Hippocampal formation (tissue), 2 donors: ENCODE measurements around the gene TLE6.
"Not testable (repeated sequence)": the region's sequence is repeated elsewhere in the genome, so short reads cannot be mapped to it uniquely, and the experiment has no call there.

Experiments
- DNase-seq, 2 donors: peaks; one replicate each; lab custom pipeline; 2025; lab: John Stamatoyannopoulos, UW

Gene TLE6

DNA sequence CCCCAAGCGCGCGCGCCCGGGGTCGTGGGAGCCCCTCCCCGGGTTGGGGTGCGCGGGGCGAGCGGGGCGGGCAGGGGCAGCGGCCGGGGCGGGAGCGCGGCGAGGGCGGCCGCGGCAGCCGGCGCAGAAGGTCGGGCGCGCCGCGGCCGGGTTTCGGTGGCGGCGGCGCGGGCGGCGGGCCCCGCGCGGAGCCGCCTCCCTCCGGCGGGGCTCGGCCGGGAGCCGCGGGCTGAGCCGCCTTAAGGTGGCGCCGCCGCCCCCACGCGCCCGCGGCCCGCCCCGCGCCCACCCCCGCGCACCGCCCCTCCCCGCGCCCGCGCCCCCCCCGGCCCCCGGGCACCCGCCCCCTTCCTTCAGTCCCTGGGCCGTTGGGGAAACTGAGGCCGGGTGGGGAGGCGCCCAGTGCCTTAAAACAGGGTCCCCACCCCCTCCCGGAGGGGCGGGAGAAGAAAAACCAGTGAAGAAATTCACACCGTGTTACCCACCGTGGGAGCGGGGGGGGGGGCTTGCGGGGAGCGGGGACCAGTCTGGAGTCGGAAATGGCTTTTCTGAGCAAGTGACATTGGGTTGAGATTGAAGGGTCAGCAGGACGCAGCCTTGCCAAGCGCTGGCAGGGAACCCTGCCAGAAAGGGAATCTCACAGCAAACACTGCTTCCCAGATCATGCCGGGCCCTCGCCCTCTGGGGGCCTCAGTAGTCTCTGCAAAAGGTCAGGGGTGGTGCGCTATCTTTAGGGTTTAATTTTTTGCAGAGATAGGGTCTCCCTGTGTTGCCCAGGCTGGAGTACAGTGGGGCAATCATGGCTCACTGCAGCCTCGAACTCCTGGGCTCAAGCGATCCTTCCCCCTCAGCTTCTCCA, 51.9 kb downstream of the TLE6 start, which contains the start of gene TLE2:
Gene TLE2 (minus strand): TSS at position 216 of the 859 bp plus-strand sequence. CDS start 376 bp downstream, outside the sequence.
- no peak for DNase-seq

DNA sequence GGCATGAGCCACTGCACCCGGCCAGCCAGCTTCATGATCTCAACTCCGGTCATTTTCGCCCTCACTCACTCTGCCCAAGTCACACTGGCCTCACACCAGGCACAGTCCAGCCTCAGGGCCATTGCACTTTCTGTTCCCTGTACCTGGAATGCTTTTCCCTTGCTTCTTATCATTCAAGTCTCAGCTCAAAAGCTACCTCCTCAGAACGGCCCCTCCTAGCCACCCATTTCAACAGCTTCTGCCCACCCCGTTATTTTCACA, 54.2 kb downstream of the TLE6 start:
- DNase-seq = no peak

DNA sequence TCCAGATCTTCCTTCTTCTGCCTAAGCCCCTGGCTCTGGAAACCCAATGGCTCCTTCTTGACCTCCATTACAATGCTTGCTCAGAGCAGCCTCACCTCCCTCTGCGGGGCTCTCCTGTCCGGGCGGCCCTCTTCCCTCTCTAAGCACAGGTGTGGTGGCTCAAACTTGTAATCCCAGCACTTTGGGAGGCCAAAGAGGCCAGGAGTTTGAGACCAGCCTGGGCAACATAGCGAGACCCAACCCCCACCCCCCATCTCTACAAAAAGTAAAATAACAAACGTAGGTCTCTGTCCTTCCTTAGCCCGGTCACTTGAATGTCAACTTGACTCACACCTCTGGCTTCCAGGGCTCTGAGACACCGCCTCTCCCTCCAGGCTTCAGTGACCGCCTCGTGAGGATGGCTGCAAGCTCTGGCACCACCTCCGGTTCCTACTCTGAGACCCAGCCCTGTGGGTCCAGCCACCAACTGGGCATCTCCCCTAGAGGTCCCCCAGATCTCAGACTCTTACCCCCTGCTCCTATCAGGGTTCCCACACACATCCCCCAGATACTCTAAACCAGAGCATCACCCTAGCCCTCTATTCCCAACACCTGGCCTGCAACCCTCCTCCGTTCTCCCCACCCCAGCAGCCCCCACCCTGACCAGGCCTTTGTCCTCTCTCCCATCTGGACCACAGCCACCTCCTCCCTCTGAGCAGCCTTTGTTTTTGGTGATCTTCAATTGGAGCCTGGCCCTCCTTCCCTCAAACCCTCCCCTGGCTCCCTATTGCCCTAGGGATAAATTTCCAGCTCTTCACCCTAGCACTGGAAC, 56.4 kb downstream of the TLE6 start:
- DNase-seq = peak in 1 of 2 donors; percentile 13

DNA sequence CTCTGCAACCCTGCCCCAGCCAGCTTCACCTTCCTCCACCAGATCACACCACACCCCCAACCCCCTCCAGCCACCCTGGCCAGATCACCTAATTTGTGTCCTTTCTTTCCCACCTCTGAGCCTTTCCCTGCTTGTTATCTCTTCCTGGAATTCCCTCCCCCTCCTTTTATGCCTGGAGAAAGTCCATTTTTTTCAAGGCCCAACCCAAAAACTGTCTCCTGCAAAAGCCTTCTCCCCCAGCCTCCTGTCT, 57.0 kb downstream of the TLE6 start:
- DNase-seq = no peak

DNA sequence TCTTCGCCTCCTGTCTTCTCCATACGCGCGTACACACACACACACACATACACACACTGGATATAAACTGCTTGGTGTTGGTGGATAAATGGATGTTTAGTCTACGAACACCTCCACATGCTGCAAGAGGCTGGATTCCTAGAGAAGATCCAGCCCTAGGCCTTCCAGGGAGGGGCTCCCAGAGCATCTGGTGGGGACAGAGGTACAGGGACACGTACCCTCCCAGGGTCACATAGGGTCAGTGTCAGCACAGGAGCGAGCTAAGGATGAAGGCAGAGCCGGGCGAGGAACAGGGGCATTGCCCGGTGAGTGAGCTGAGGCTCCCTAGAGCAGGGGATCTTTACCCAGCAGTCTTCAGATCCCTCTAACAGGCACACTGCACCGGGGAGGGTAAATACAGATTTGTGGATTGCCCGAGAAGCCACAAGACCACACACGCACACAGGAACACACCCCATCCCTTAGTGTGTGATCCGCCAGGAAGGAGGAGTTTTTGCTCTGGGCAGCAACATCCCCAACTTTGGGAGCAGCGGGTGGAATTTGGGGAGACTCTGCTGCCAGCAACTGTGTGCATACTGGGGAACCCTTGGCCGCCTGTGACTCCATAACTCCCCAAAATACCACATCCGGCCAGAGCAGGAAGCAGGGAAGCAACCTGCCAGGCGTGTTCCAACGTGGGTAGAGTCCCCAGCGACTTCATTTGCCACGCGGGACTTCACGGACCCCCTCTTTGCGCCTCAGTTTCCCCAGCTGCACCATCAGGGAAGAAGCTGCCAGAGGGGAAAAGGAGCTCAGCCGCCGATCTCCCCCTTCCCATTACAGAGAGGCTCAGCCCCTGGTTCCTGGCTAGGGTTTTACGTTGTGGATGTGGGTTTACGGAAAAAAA, 57.5 kb downstream of the TLE6 start:
- DNase-seq = peak in 1 of 2 donors; percentile 2

DNA sequence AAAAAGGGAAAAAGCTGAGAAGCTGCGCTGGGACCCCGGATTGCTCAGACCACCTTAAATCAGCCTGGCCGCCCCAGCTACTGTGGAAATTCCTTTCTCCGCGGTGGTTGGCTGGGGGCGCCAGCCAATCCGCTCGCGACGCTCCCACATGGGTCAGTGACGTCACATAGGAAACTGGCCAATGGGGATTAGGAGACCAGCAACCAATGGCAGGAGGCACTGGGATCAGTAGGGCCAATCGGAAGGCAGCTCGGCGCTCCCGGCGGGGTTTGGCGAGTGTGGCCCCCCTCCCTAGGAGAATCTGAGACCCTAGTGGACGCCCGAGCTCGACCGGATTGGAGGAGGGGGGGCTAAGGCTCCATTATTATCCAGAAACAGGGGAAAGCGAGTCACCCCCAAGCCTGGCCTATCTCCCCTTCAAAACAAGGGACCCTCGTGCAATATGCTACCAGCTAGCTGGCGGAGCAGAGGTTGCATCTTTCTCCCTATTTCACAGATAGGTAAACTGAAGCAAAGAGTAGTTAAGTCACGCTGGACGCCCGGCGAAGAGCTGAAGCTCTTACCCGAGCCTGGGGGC, 58.3 kb downstream of the TLE6 start:
- DNase-seq = peak; percentile 94 to 97

DNA sequence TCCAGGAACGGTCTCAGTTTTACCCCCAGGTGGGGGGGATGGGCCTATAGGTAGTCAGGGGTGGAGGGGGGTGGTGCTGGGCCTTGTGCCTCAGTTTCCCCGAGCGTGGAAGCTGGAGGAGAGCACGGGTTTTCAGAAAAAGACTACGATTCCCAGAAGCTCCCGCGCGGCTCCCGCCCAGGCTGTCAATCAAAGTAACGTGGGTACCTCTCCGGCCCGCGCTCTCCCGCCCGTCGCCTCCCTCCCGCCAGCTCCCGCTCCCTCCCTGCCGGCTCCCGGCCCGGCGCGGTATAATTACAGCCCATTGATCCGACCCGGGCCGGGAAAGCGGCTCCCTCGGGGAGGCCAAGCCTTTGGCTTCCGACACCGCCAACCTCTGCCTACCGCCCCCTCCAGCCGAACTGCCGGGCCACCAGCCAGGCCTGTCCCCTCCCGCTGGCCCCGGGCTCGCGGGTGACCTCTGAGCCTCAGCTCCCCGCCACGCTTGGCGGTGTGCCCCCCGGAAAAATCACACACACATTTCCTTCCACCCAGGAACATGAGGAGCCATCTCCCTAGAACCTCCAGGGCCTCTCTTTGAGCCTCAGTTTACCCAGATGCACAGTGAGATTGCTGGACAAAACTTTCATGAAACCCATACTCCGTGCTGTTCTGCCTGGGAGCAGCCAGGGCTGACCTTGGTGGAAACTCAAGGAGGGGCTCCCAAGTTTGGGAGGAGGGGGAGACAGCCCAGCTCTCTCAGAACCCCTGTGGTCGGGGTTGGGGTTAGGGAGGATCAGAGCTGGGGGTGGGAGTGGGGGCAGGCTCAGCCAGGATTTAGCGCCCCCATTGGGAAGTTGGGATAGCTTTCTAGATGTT, 59.0 kb downstream of the TLE6 start:
- DNase-seq = peak; percentile 90 to 93

DNA sequence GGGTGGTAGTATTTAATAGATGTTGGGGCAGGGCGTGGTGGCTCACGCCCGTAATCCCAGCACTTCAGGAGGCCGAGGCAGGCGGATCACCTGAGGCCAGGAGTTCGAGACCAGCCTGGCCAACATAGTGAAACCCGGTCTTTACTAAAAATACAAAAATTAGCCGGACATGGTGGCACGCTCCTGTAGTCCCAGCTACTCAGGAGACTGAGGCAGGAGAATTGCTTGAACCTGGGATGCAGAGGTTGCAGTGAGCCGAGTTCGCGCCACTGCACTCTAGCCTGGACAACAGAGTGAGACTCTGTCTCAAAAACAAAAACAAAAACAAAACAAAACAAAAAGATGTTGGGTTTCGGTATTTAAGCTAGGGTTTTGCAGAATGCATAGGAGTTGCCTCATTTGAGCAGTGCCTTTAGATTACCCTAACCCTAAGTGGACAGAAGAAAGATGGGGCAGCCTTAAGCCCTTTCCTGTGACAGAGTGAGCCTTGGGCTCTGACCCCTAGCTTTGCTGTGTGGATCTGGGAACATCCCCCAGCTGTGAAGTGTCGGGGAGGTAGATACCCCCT, 59.7 kb downstream of the TLE6 start:
- DNase-seq = not testable (repeated sequence)

DNA sequence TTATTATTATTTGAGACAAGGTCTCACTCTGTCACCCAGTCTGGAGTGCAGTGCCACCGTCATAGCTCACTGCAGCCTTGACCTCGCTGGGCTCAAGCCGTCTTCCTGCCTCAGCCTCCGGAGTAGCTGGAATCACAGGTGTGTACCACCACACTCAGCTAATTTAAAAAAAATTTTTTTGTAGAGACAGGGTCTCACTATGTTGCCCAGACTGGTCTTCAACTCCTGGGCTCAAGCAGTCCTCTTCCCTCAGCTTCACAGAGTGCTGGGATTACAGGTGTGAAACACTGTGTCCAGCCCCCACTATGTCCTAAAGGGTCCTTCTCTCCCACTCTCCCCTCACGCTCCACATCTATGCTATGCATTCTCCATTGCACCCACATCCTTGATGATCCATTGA, 60.9 kb downstream of the TLE6 start:
- DNase-seq = no peak

DNA sequence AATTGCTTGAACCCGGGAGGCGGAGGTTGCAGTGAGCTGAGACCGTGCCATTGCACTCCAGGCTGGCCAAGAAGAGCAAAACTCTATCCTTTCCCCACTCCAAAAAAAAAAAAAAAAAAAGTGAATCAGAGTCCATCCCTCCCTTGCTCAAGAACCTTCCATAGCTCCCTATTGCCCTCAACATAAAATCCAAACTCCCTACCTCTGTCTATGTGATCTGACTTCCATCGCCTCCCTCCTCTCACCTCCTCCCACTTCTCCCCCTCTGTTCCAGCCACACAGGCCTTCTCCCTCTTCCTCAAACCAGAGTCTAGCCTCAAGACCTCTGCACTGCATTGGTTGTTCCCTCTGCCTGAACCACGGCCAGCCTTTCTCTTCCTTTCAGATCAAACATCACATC, 61.8 kb downstream of the TLE6 start:
- DNase-seq = no peak

DNA sequence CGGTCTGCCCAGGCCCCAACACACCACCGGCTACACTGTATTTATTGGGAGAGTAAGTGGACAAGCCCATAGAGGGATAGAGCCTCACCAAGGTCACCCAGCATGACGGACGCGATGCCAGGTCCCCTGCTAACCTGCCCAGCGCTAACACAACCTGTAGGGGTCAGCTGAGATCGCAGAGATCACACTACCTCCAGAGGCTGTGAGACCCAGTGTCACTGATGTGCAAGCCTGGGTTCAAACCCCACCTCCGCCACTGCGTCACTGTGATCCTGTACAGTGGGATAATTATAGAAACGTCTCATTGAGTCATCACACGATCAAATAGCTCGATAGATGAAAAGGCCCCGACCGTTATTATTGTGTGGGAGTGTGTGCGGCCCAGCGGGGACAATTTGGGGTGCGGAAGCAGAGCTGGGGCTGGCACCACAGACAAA, 62.3 kb downstream of the TLE6 start:
- no peak for DNase-seq

DNA sequence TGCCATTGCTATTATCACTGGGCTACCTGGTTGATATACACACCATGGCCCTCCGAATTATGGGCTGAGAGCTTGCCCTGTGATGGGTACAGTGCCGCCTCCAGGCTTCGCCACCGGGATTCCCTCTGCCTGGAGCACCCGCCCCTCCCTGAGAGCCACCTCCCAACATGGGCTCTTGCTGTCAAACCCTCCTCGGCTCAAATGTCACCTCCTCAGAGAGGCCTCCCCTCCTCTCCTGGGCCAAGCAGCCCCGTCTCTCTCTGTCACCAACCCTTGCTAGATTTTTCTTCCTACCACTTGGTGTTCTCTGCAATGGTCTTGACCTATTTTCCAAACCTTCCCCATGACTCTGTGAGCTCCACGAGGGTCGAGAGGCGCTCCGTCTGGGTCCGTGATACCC, 64.0 kb downstream of the TLE6 start:
- DNase-seq = no peak

DNA sequence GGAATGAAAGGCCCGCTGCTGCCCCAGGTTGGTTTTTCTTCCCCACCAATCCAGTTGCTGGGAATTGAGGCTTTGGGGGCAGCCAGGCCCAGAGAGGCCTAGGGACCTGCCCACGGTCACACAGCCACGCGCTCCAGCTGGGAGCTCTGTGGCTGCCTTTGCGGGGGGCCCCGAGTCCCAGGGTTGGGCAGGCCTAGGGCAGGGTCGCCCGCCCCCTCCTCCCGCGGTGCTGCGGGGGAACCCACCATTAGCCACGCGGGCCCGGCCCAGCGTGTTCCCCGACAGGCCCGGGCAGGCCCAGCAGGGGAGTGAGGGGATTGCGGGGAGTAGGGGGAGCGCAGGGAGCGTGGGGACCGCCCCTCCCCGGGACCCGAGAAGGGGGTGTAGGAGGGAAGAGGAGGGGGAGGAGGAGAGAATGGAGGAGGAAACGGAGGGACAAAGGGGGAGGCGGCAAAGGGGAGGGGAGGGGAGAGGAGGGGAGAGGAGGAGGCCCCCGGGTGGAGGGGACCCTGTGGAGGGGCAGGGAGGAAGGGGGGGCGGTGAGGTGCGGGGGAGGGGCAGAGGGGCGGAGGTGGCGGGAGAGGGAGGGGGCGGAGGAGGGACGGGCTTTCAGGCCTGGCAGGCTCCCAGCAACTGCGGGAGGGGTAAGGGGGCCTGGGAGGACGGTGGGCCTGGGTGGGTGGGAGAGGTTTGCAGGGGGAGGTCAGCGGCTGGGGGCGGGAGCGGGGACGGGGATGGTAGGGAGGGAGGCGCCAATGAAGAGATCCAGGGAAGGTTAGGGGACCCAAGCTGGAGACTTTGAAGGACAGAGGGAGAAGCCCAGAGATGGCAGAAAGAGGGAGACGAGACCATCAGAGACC, 64.6 kb downstream of the TLE6 start:
- no peak for DNase-seq

DNA sequence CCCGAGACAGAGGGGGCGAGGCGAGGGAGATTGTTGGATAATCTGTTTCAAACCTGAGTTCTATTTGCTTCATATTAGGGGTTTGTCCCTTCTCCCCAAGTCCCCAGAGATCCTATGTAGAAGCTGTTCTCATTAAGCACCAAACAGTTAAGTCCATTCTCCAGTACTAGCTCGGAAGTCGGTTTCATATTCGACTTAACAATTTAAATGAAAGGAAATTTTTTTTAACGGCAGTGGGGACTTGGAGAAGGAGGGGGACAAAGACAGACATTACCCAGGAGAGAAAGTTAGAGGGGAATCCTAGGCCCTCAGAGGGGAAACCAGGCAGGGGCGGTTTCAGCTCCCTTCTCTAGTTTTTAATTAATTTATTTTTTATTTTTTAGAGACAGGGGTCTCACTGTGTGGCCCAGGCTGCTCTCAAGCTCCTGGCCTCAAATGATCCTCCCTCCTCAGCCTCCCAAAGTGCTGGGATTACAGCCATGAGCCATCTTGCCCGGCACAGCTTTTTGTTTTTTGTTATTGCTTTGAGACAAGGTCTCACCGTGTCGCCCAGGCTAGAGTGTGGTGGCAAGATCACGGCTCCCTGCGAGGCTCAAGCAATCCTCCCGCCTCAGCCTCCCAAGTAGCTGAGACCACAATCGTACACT, 65.4 kb downstream of the TLE6 start:
- DNase-seq = no peak
